ENCODE measurements around the gene SP110.

SP110 gene

GRCh38 chr2:230164139-230164538 is 55.6 kb downstream of the SP110 start:
- no peak for DNase-seq

- DNase-seq: peak; percentile 59
Observed at GRCh38 chr2:230162981-230163380, 56.8 kb downstream of the SP110 start.

GRCh38 chr2:230161184-230161583 is 58.6 kb downstream of the SP110 start:
- DNase-seq: peak; percentile 82

GRCh38 chr2:230160112-230160660 is 59.6 kb downstream of the SP110 start:
- peak; percentile 55 for DNase-seq

- DNase-seq: no peak
Observed at GRCh38 chr2:230158468-230158867, 61.3 kb downstream of the SP110 start.

GRCh38 chr2:230156782-230157699 is 62.7 kb downstream of the SP110 start:
- DNase-seq: no peak

- DNase-seq: no peak
Observed at GRCh38 chr2:230155359-230155758, 64.4 kb downstream of the SP110 start.

GRCh38 chr2:230153390-230153976 is 66.3 kb downstream of the SP110 start:
- DNase-seq: no peak

- no peak for DNase-seq
Observed at GRCh38 chr2:230152334-230152733, 67.5 kb downstream of the SP110 start.

- DNase-seq: peak; percentile 27
Observed at GRCh38 chr2:230144355-230144754, 75.4 kb downstream of the SP110 start.

- DNase-seq: no peak
Observed at GRCh38 chr2:230140667-230141066, 79.1 kb downstream of the SP110 start.

- DNase-seq: no peak
Observed at GRCh38 chr2:230137902-230138539, 81.8 kb downstream of the SP110 start.

- no peak for DNase-seq
Observed at GRCh38 chr2:230135130-230135525, 84.7 kb downstream of the SP110 start.

- DNase-seq: peak; percentile 60
Observed at GRCh38 chr2:230134496-230135129, 85.2 kb downstream of the SP110 start.

- no peak for DNase-seq
Observed at GRCh38 chr2:230131366-230131765, 88.4 kb downstream of the SP110 start.

GRCh38 chr2:230130668-230131364 is 89.0 kb downstream of the SP110 start:
- DNase-seq: no peak

GRCh38 chr2:230129343-230129742 is 90.4 kb downstream of the SP110 start:
- DNase-seq: peak; percentile 9

GRCh38 chr2:230128623-230129342 is 91.0 kb downstream of the SP110 start:
- DNase-seq: no peak

- peak; percentile 20 for DNase-seq
Observed at GRCh38 chr2:230127195-230127594, 92.6 kb downstream of the SP110 start.

- peak; percentile 97 for DNase-seq
Observed at GRCh38 chr2:230124757-230125431, 94.9 kb downstream of the SP110 start.

- DNase-seq: peak; percentile 69
Observed at GRCh38 chr2:230124235-230124634, 95.5 kb downstream of the SP110 start.

Data from MV-4-11 (cell line).